MM.1S (cell line): ENCODE results near the gene ZNF260.
"Not testable (repeated sequence)": the region's sequence is repeated elsewhere in the genome, so short reads cannot be mapped to it uniquely, and the experiment has no call there.

Source experiments
- DNase-seq: peaks from one replicate; pipeline ENCODE4 v3.0.0-alpha.2; 2015
- H2AFZ ChIP-seq: fragments of 300-600 bp; sonication (generic); 2 replicates; pipeline ENCODE4 v1.6.0; 2016; ENCODE audit warnings: antibody characterized with exemption, low read length
- H3F3A ChIP-seq: fragments of 300-600 bp; sonication (generic); 2 replicates; pipeline ENCODE4 v1.6.1; 2016; ENCODE audit warnings: mild to moderate bottlenecking, antibody characterized with exemption, low read length, moderate library complexity, mixed read lengths; ENCODE audit not compliant: insufficient read depth
- H3K27ac ChIP-seq: fragments of 300-600 bp; sonication (generic); 2 replicates; pipeline ENCODE4 v1.5.1; 2016; ENCODE audit warnings: mild to moderate bottlenecking, low read length
- H3K27me3 ChIP-seq: fragments of 300-600 bp; sonication (generic); replicated peaks from 2 replicates; pipeline ENCODE4 v1.6.0; 2016; ENCODE audit warnings: low read length; ENCODE audit not compliant: insufficient read depth
- H3K36me3 ChIP-seq: fragments of 300-600 bp; sonication (generic); replicated peaks from 2 replicates; pipeline ENCODE4 v1.6.1; 2016; ENCODE audit warnings: mild to moderate bottlenecking, low read length, mixed read lengths; ENCODE audit not compliant: insufficient read depth
- H3K4me1 ChIP-seq: fragments of 300-600 bp; sonication (generic); 2 replicates; pipeline ENCODE4 v1.6.1; 2016; ENCODE audit warnings: low read length, mixed read lengths
- H3K4me2 ChIP-seq: fragments of 300-600 bp; sonication (generic); 2 replicates; pipeline ENCODE4 v1.6.0; 2016; ENCODE audit warnings: low read depth, low read length
- H3K4me3 ChIP-seq: fragments of 300-600 bp; sonication (generic); 2 replicates; pipeline ENCODE4 v1.5.1; 2016; ENCODE audit warnings: low read length, mixed read lengths
- H3K79me2 ChIP-seq: fragments of 300-600 bp; sonication (generic); 2 replicates; pipeline ENCODE4 v1.6.1; 2016; ENCODE audit warnings: mixed run types, low read length, mixed read lengths
- H3K9ac ChIP-seq: fragments of 300-600 bp; sonication (generic); 2 replicates; pipeline ENCODE4 v1.6.1; 2016; ENCODE audit warnings: low read length, mixed read lengths
- H3K9me2 ChIP-seq: fragments of 300-600 bp; sonication (generic); replicated peaks from 2 replicates; pipeline ENCODE4 v1.6.1; 2016; ENCODE audit warnings: mild to moderate bottlenecking, low read length, mixed read lengths; ENCODE audit not compliant: insufficient read depth
- H3K9me3 ChIP-seq: fragments of 300-600 bp; sonication (generic); replicated peaks from 2 replicates; pipeline ENCODE4 v1.6.1; 2016; ENCODE audit warnings: mild to moderate bottlenecking, low read length, mixed read lengths; ENCODE audit not compliant: insufficient read depth
- H4K20me1 ChIP-seq: fragments of 300-600 bp; sonication (generic); 2 replicates; pipeline ENCODE4 v1.6.1; 2016; ENCODE audit warnings: mild to moderate bottlenecking, low read length, moderate library complexity, mixed read lengths; ENCODE audit not compliant: insufficient read depth
- CTCF ChIP-seq: fragments of 300-600 bp; sonication (generic); IDR thresholded peaks from 2 replicates; pipeline ENCODE4 v1.5.1; 2016; ENCODE audit warnings: antibody characterized with exemption, low read length, mixed read lengths
- EZH2 ChIP-seq: fragments of 300-600 bp; sonication (generic); optimal IDR thresholded peaks from 2 replicates; pipeline ENCODE3; 2017; ENCODE audit warnings: low read depth, mild to moderate bottlenecking, antibody characterized with exemption, low read length, mixed read lengths
- EZH2phosphoT487 ChIP-seq: fragments of 300-600 bp; sonication (generic); IDR thresholded peaks from 2 replicates; pipeline ENCODE4 v1.6.1; 2018; ENCODE audit warnings: antibody characterized with exemption, low read length

Gene ZNF260

GRCh38 chr19:36492689-36493453 is 35.2 kb downstream of the ZNF260 start:
- not testable (repeated sequence) for H3K79me2 ChIP-seq, DNase-seq, H3K4me1 ChIP-seq, H3K36me3 ChIP-seq, H3K9me3 ChIP-seq, H3K4me2 ChIP-seq, H3K27ac ChIP-seq, H2AFZ ChIP-seq, H3K27me3 ChIP-seq, H3K9ac ChIP-seq, H3K4me3 ChIP-seq, H4K20me1 ChIP-seq, H3F3A ChIP-seq, H3K9me2 ChIP-seq
- peak; percentile 23 for TF ChIP-seq CTCF

- H3K4me1 ChIP-seq, H3K27me3 ChIP-seq, H3K36me3 ChIP-seq, H3K9me3 ChIP-seq, H3F3A ChIP-seq, H3K4me2 ChIP-seq, H3K27ac ChIP-seq, H2AFZ ChIP-seq, H4K20me1 ChIP-seq, H3K4me3 ChIP-seq, H3K79me2 ChIP-seq, DNase-seq, H3K9ac ChIP-seq, H3K9me2 ChIP-seq: not testable (repeated sequence)
These were observed 37.2 kb downstream of the ZNF260 start for GRCh38 chr19:36490846-36491245.

- Histone ChIP-seq H4K20me1 (no peaks in the 10 kb centered on the region), H3K27ac (no peak overlapping the region), H3K27me3 (no peaks in the 10 kb centered on the region), H3K9ac (no peak overlapping the region), H3K4me3 (peak overlapping the region; percentile 40), H3K4me1 (no peaks in the 10 kb centered on the region), H3F3A (no peaks in the 10 kb centered on the region), H3K36me3 (no peaks in the 10 kb centered on the region), H3K9me2 (no peaks in the 10 kb centered on the region), H3K9me3 (no peaks in the 10 kb centered on the region), H3K79me2 (no peaks in the 10 kb centered on the region), H3K4me2 (peak overlapping the region; percentile 18; the same call in 1 of the 2 replicates), H2AFZ (peak overlapping the region; percentile 26; the same call in 1 of the 2 replicates)
- no peak for TF ChIP-seq EZH2
- no peak for TF ChIP-seq CTCF
- no peak for TF ChIP-seq EZH2phosphoT487
- peak; percentile 18 for DNase-seq
These were observed 38.1 kb downstream of the ZNF260 start for GRCh38 chr19:36489920-36490415.
